Measurements from ENCODE around the gene GPR137B.

The GPR137B gene

DNA sequence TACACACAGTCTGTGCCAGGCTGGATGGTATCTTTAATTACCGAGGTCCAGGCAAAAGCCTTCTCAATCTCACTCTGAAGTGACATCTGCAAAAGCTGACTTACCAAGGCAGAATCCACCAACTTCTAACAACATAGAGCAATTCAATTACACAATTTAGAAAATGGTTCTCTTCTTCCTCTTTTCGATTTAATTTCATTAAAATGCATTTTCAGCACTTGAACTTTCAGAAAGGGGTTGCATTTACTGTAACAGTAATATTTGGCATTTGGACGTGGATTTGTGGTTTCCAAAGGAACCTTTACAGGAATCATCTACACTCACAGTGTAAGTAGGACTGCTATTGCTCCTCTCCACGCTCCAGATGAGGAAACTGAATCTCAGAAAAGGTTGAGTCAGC, 86.1 kb downstream of the GPR137B start:
- no peak overlapping the region for H3K4me3 ChIP-seq (ENCODE audit: low read depth, low read length)
- no peak for DNase-seq (ENCODE audit: low read depth)

DNA sequence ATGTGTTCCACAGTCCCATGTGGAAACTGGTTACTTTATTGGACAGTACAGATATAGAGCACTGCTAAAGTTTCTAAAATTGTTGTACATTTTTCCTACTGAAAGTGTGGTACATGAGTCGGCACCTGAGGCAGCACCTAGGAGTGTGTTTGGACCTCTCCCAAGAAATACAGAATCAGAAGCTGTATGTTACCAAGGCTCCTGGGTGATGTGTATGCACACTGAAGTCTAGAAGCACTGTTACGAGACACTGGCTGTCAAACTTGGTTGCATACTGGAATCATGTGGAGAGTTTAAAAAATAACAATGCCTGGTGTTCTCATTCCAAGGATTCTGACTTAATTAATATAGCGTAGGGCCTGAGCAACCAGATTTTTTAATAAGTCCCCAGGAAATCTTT, 92.8 kb downstream of the GPR137B start:
- no peak overlapping the region for H3K4me3 ChIP-seq (ENCODE audit: low read depth, low read length)
- DNase-seq (ENCODE audit: low read depth): no peak

GRCh38 chr1:236239092-236239585, 96.8 kb downstream of the GPR137B start:
- no peak overlapping the region for H3K4me3 ChIP-seq (ENCODE audit: low read depth, low read length)
- DNase-seq (ENCODE audit: low read depth): no peak

GRCh38 chr1:236240675-236241074, 98.3 kb downstream of the GPR137B start:
- no peak overlapping the region for H3K4me3 ChIP-seq (ENCODE audit: low read depth, low read length)
- no peak for DNase-seq (ENCODE audit: low read depth)

- no peak for DNase-seq (ENCODE audit: low read depth)
- H3K4me3 ChIP-seq (ENCODE audit: low read depth, low read length): no peak overlapping the region
Observed at GRCh38 chr1:236242568-236242967, 100.2 kb downstream of the GPR137B start.

GRCh38 chr1:236247286-236247685, 104.9 kb downstream of the GPR137B start:
- DNase-seq (ENCODE audit: low read depth): no peak
- no peak overlapping the region for H3K4me3 ChIP-seq (ENCODE audit: low read depth, low read length)

GRCh38 chr1:236251587-236251986, 109.2 kb downstream of the GPR137B start:
- no peak overlapping the region for H3K4me3 ChIP-seq (ENCODE audit: low read depth, low read length)
- DNase-seq (ENCODE audit: low read depth): no peak

DNA sequence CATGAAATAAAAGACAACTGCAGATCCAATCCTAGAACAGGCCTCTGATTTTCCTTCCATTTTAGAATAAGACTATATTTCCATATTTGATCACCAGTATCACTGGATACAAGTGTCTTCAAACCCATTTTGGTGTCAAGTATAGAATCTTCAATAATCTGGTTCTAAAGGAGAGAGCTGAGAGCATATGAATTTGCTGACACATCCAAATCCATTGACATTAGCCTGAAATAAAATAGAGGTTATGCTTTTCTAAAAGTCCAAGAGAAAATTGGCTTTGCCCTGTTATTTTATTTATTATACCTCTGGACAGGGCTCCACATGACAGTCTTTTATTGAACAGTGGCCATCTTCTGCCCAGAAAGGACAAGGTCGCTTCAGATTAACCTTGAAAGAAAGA, 110.8 kb downstream of the GPR137B start:
- H3K4me3 ChIP-seq (ENCODE audit: low read depth, low read length): no peak overlapping the region
- DNase-seq (ENCODE audit: low read depth): no peak

DNA sequence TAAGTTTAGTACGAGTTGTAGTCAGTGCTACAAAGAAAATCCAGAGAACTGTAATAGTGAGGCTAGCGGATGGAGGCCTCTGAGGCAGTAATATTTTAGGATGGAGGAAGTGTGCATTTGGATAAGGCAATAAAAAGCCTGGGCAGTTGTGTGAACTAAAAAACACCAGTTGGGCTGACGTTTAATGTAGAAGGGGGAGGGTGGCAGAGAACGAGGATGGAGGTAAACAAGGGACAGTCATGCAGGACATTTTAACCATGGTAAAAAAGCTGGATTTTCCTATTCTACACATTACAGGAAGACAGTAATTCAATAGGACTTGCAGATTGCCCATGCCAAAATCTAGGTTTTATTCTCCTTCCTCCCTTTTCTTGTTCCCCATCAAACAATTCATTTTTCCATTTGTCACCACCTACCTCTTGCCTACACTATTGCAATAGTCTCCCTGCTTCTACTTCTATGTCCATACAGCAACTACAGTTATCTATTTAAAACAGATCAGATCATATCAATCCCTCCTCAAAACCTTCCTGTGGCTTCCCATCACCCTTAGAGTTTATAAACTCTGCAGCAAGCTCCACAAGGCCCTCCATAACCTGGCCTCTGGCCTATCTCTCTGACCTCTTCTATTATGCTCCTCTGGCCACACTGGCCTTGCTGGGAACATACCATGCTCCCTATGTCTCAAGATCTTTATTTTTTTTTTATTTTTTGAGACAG, 111.7 kb downstream of the GPR137B start:
- DNase-seq (ENCODE audit: low read depth): no peak
- H3K4me3 ChIP-seq (ENCODE audit: low read depth, low read length): no peak overlapping the region

DNA sequence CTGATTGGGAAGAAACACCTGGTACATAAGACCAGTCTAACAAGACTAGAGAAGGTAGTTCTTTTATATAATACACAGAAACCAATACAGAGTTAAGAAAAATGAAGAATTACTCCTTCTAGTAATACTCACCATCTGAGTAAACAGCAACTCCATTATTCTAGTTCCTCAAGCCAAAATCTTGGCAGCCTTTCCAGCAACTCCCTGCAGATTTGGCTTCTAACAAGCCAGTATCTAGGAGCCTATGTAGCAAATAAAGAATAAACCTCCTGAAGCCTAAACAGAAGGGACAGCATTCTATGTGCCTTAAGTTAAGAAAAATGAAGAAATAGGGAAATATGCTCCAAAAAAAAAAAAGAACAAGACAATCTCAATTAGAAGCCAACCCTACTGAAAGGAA, 114.9 kb downstream of the GPR137B start:
- DNase-seq (ENCODE audit: low read depth): no peak
- H3K4me3 ChIP-seq (ENCODE audit: low read depth, low read length): no peak overlapping the region

- DNase-seq (ENCODE audit: low read depth): no peak
- no peak overlapping the region for H3K4me3 ChIP-seq (ENCODE audit: low read depth, low read length)
Observed at GRCh38 chr1:236258114-236258622, 115.8 kb downstream of the GPR137B start.

Measured in skeletal muscle cell (primary cell).